HG03280 (cell line): ENCODE measurements around the gene ING5.
"Not testable (repeated sequence)": the region's sequence is repeated elsewhere in the genome, so short reads cannot be mapped to it uniquely, and the experiment has no call there.

Experiments used
- ATAC-seq: cut with Tn5 transposase; IDR thresholded peaks from one replicate; pipeline ENCODE4 v1.9.1; 2021; ENCODE audit warnings: mild to moderate bottlenecking, moderate library complexity; ENCODE audit not compliant: unreplicated experiment

The ING5 gene

GRCh38 chr2:241736111-241736510 is 34.3 kb downstream of the ING5 start:
- no peak for ATAC-seq

- no peak for ATAC-seq
These were observed 36.3 kb downstream of the ING5 start for GRCh38 chr2:241738040-241738686.

GRCh38 chr2:241739177-241739576 is 37.3 kb downstream of the ING5 start:
- ATAC-seq, result no peak

DNA sequence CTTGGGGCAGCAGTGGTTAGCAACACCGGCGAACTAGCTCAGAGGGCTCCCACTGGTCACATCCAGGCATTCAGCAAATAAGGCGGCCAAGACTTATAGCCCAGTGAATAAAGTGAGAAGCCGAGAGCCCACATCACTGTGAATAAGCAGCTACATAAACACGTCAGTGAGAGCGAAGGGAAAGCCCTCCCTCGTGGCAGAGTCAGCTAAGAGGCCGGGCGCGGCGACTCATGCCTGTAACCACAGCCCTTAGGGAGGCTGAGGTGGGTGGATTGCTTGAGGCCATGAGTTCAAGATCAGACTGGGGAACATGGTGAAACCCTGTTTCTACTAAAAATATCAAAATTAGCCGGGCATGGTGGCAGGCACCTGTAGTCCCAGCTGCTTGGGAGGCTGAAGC is 37.8 kb downstream of the ING5 start:
- no peak for ATAC-seq

GRCh38 chr2:241741016-241741415 is 39.2 kb downstream of the ING5 start:
- no peak for ATAC-seq

DNA sequence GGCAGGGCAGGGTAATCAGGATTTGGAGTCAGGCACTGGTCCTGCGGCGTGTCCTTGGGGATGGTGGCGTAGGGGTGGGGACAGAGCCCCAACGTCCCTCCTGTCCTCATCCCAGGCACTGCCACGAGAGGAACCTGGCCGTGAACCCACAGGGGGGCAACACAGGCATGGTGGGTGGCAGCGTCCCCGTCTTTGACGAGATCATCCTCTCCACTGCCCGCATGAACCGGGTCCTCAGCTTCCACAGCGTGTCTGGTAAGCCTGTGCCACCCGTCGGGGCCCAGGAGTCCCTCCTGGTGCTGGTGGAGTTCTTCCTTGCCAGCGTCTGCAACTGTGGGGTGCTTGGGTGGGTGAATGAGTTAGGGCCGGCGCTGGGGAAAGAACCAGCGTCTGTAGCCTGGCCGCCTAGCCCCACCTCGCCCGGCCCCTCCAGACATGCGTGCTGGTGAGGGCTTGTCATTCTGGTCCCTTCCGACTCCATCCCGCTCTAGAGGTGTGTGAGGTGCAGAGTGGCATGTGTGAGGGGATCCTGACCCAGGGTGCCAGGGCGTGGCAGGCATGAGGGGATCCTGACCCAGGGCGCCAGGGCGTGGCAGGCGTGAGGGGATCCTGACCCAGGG is 40.6 kb downstream of the ING5 start:
- ATAC-seq, result no peak

DNA sequence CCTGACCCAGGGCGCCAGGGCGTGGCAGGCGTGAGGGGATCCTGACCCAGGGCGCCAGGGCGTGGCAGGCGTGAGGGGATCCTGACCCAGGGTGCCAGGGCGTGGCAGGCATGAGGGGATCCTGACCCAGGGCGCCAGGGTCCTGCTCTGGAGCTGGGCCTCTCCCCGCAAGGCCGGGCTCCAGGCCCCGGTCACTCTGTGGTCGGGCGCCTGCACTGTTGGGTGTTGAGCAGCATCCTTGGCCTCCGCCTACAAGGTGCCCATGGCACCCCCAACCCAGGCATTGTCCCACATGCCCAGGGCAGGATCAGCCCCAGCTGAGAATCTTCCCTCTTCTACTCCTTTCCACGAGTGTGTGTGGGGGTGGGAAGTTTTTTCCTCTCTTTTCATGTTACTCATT is 41.2 kb downstream of the ING5 start:
- not testable (repeated sequence) for ATAC-seq

GRCh38 chr2:241743620-241744019 is 41.8 kb downstream of the ING5 start:
- no peak for ATAC-seq

GRCh38 chr2:241744028-241744754 is 42.4 kb downstream of the ING5 start:
- no peak for ATAC-seq

DNA sequence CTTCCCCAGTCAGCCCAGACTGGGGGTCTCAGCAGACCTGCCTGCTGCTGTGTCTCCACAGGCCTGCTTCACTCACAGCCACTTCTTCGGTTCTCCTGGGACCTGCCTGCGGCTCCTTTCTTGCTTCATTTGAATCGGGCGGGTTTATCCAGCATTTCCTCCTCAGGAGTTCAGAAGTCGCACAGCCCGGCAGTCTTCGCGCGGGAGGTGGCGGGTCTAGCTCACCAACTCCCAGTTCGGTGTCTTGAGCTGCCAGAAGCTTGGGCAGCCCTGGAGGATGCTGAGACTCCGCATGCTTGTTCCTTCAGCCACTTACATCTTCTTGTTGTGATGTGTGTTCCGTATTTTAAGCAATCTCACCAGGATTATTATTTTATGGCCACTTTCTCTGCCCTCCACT is 43.4 kb downstream of the ING5 start:
- no peak for ATAC-seq

DNA sequence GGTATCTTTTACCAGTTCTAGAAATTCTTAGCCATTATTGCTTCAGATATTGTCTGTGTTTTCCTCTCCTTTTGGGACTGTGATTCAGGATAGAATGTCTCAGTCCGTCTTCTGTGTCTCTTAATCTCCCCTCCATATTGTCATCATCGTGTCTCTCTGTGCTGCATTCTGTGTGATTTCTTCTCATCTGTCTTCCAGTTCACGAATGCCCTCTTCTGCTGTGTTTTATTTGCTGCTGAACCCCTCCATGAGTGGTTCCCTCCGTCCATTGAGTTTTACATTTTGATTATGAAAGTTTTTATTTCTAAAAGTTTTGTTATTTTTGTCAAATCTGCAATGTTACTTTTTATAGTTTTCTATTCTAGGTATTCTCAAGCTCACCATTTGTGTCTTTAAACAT is 44.2 kb downstream of the ING5 start:
- no peak for ATAC-seq

DNA sequence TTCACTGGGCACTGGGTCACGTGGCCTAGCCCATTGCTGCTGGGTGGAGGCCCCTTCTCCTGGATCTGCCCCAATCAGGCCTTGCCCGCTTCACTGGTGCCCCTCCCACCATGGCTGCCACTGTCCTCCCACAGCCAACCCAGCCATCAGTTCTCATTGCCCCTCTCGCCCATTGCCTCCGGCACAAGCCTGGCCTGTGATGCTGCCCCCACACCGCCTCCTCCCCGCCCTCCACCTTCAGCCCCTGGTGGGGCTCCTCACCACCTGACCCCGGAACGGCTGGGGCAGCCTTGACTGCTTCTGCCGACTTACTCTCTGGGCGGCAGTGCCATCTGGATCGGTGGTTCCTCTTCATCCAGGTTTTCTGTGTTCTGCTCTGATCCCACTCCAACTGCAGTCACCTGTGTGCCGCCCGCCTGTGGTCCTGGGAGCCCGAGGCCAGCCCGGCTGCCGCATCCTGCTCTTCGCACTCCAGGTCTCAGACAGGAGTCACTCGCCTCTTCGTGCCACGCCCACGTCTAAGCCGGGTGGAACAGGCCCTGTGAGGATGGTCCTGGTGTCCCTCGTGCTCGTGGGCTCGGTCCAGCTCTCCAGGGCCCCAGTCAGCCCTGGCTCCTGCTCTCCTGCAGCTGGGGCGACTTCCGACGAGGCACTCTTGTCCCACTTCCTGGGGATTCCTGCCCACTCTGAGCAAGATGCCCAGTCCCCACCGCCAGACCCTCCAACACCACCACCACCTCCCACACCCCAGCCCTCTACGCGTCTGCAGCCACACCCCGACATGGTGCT is 46.8 kb downstream of the ING5 start:
- no peak for ATAC-seq

- no peak for ATAC-seq
These were observed 48.4 kb downstream of the ING5 start for GRCh38 chr2:241750076-241750840.

GRCh38 chr2:241751152-241751551 is 49.3 kb downstream of the ING5 start:
- ATAC-seq, result no peak

- ATAC-seq, result no peak
These were observed 49.9 kb downstream of the ING5 start for GRCh38 chr2:241751776-241752175.

- no peak for ATAC-seq
These were observed 50.4 kb downstream of the ING5 start for GRCh38 chr2:241752253-241752652.

GRCh38 chr2:241752689-241753276 is 50.9 kb downstream of the ING5 start:
- ATAC-seq, result no peak

DNA sequence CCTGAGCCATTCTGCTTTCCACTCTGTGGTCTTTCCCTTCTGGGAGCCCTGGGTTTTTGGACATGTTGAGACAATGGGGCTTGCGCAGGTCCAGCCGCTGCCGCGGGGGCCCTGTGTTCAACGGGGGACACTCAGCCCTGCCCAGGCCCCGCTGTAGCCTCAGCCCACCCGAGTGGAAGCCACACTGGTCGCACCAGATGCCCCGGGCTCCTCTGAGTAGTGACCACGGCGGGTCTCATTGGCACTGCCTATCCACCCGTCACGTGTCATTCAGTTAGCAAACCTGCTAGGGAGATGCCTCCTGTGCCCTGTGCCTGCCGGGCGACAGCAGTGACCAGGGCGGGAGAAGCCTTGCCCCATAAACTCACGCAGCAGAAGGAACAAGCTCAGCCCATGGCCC is 51.7 kb downstream of the ING5 start:
- ATAC-seq, result no peak

DNA sequence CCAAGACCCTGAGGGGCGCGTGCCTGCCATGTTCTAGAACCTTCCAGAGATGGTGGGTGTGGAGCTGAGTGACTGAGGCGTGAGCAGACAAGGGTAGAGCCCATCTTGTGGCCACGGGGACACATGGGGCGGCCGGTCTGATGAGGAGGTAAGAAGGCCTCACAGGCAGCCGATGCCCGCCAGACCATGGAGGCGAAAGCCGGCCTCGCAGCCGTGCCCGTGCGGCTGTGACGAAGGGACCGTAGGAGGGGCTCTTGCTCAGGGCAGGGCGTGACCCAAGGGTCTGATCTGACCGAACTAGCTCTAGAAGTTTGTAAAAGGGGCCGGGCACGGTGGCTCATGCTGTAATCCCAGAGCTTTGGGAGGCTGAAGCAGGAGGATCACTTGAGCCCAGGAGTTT is 52.2 kb downstream of the ING5 start:
- ATAC-seq, result no peak

DNA sequence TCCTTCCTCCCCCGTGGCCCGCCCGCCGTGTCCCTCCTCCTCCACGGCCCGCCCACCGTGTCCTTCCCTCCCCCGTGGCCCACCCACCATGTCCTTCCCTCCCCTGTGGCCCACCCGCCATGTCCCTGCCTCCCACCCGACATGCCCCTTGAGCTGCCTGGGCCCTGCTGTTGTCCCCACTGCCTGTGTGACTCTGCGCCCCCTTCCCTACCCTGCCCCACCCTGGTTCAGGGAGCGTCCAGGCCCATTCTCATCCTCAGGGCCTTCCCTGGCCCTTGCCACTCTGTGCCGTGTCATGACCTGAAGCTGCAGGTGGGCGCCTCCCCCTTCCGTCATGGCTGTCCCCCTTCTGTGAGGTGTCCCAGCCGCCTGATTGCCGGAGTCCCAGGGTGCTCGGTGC is 53.3 kb downstream of the ING5 start:
- ATAC-seq, result no peak
